Pancreas (tissue), 10 donors: Measurements from ENCODE around the gene PLXNB1. TPM values are rescaled to one million over a fixed set of nuclear protein-coding genes. Genes with fewer than 3 reads are reported as not detected.

ENCODE experiments used
- ATAC-seq, 4 donors: fragments of 200-7000 bp; cut with Tn5 transposase; one replicate each; pipeline versions ENCODE4 v1.8.0 to v1.9.1; 2020; ENCODE audit warnings: mild to moderate bottlenecking in 4 of 4, moderate library complexity in 4 of 4
- DNase-seq, 6 donors: peaks; one replicate each; pipeline ENCODE4 v3.0.0-alpha.2; 2020
- FAIRE-seq: peaks from 2 replicates; lab custom pipeline; 2012; peaks lifted over from hg19 to GRCh38; lab: Jason Lieb, UNC
- H3K27ac ChIP-seq, 4 donors: fragments of 200-600 bp; sonication (generic); 1 replicate in 3 of 4; 2 replicates in 1 of 4; pipeline versions ENCODE4 v1.5.0 to v1.8.0; 2020
- H3K27me3 ChIP-seq, 4 donors: fragments of 200-600 bp; one replicate each; pipeline ENCODE4 v1.8.0; 2021
- H3K36me3 ChIP-seq, 3 donors: fragments of 200-600 bp; sonication (generic) in 1 of 3; one replicate each; pipeline versions ENCODE4 v1.5.0 to v1.8.0; 2020 to 2021
- H3K4me1 ChIP-seq, 3 donors: fragments of 200-600 bp; one replicate each; pipeline ENCODE4 v1.8.0; 2021
- H3K4me3 ChIP-seq, 4 donors: fragments of 200-600 bp; sonication (generic) in 2 of 4; one replicate each; pipeline versions ENCODE4 v1.5.0 to v1.8.0; 2020 to 2021
- H3K9me3 ChIP-seq, 4 donors: fragments of 200-600 bp; one replicate each; pipeline ENCODE4 v1.8.0; 2021
- CTCF ChIP-seq, 4 donors: fragments of 200-600 bp; sonication (generic) in 3 of 4; IDR thresholded peaks; one replicate each; pipeline versions ENCODE4 v1.5.0 to v1.8.0; 2021; ENCODE audit warnings: antibody characterized with exemption in 4 of 4
- WGBS, 2 donors: extraction: QIAGEN DNeasy Blood & Tissue Kit; methylation state at CpG; one replicate each; pipeline ENCODE4 v1.1.7; 2013; 5-methylcytosine and 5-hydroxymethylcytosine counted together
- intact Hi-C, 3 donors: fragments of 100-400 bp; cut with DNase I; formaldehyde crosslinking; loops; one replicate each; pipeline versions ENCODE4 v1.11.1 to v1.14.2; 2022
- polyA plus RNA-seq, 2 donors: library from polyadenylated mRNA; stranded (reverse); fragments of 200-250 nt; gene quantifications; one replicate each; pipeline ENCODE4 v1.2.3, GENCODE V29; 2013
- total RNA-seq, 6 donors: library from RNA; stranded (reverse); fragmentation: NEBNext Ultra II Directional in 4 of 6; extraction: Animal tissue kit (Norgen Biotek cat#: 25700) in 4 of 6; gene quantifications; one replicate each; pipeline versions ENCODE4 v1.2.1 to v1.2.4, GENCODE V29; 2021 to 2023
- donor health status: healthy with polysubstance abuse.
- donor health status: DM: no; HTN: no; CAD: no; lungs with moderate emphysema.
- donor health status: DM: no; HTN: no; CAD: no.
- donor health status: control.
- donor health status: control.
- donor health status: Bipolar disorder and iron deficiency.
- donor health status: DM: yes; HTN: yes; CAD: no.
- donor health status: DM: no; HTN: no; CAD: no.
- donor health status: DM: no; HTN: no; CAD: no.
- donor health status: DM: yes; HTN: yes; CAD: no.

PLXNB1 gene
- total and polyA plus RNA-seq, 8 donors: 47.8 to 372 (median 74.3) TPM

- TF ChIP-seq CTCF (IDR thresholded peaks at IDR 0.05): no peak
- peak; percentile 48 to 81 (median 78) for ATAC-seq
- Histone ChIP-seq H3K27me3 (no peaks in the 10 kb centered on the region), H3K36me3 (no peaks in the 10 kb centered on the region), H3K4me1 (peaks cover 5 to 27% (median 8%) of the 10 kb centered on the region in 3 donors), H3K27ac (peak overlapping the region in 3 of 4 donors; percentile 6 to 58 (median 51)), H3K9me3 (no peaks in the 10 kb centered on the region), H3K4me3 (no peak overlapping the region)
- FAIRE-seq: no peak
- intact Hi-C loops: no loop called here
- peak; percentile 64 to 87 (median 74) for DNase-seq
Observed at GRCh38 chr3:48367201-48367600, 62.7 kb downstream of the PLXNB1 start.

- TF ChIP-seq CTCF (IDR thresholded peaks at IDR 0.05): no peak
- Histone ChIP-seq H3K4me1 (peaks cover 5 to 11% (median 8%) of the 10 kb centered on the region in 3 donors), H3K27ac (no peak overlapping the region), H3K36me3 (no peaks in the 10 kb centered on the region), H3K4me3 (no peak overlapping the region), H3K27me3 (no peaks in the 10 kb centered on the region), H3K9me3 (no peaks in the 10 kb centered on the region)
- FAIRE-seq (no peak), DNase-seq (no peak), ATAC-seq (no peak)
- WGBS, 2 donors: 56 to 63% methylated on average over 1 of the region's 1 CpG
- intact Hi-C loops: no loop called here
Observed at GRCh38 chr3:48364840-48365239, 65.0 kb downstream of the PLXNB1 start.

GRCh38 chr3:48361928-48362327 lies 68.0 kb downstream of the PLXNB1 start:
- TF ChIP-seq CTCF (IDR thresholded peaks at IDR 0.05): no peak
- Histone ChIP-seq H3K36me3 (no peaks in the 10 kb centered on the region), H3K27me3 (no peaks in the 10 kb centered on the region), H3K9me3 (no peaks in the 10 kb centered on the region), H3K4me1 (peaks cover 0 to under 1% (median 0%) of the 10 kb centered on the region in 3 donors), H3K27ac (no peak overlapping the region), H3K4me3 (no peak overlapping the region)
- ATAC-seq: no peak
- intact Hi-C loops: no loop called here
- FAIRE-seq: no peak
- DNase-seq: no peak

GRCh38 chr3:48356419-48356818 lies 73.5 kb downstream of the PLXNB1 start:
- WGBS, 2 donors: 87 to 90% methylated on average over 1 of the region's 1 CpG
- no peak overlapping the region for H3K27ac ChIP-seq
- DNase-seq (no peak), FAIRE-seq (no peak), ATAC-seq (peak in 3 of 4 donors; percentile 29 to 50 (median 46))
- H3K36me3 ChIP-seq: no peaks in the 10 kb centered on the region
- H3K4me3 ChIP-seq: no peak overlapping the region
- H3K4me1 ChIP-seq: no peaks in the 10 kb centered on the region
- no peaks in the 10 kb centered on the region for H3K27me3 ChIP-seq
- intact Hi-C loops: no loop called here
- H3K9me3 ChIP-seq: no peaks in the 10 kb centered on the region
- no peak for TF ChIP-seq CTCF (IDR thresholded peaks at IDR 0.05)

- DNase-seq: no peak
- no peak for FAIRE-seq
Observed at GRCh38 chr3:48353987-48354386, 75.9 kb downstream of the PLXNB1 start.

More at GRCh38 chr3:48353987-48354386, 75.9 kb downstream of the PLXNB1 start:
- no peak for ATAC-seq
- Histone ChIP-seq H3K4me1 (no peaks in the 10 kb centered on the region), H3K9me3 (no peaks in the 10 kb centered on the region), H3K4me3 (no peak overlapping the region), H3K27me3 (no peaks in the 10 kb centered on the region), H3K27ac (no peak overlapping the region), H3K36me3 (no peaks in the 10 kb centered on the region)
- 94 to 97% methylated on average over 4 of the region's 4 CpGs for WGBS, 2 donors
- TF ChIP-seq CTCF (IDR thresholded peaks at IDR 0.05): no peak
- intact Hi-C loops: no loop called here

Other genes starting within 250 kb of the PLXNB1 start
- 1 to 10 TPM in 1 of 6 donors, under 1 TPM in 5; 0.32 to 1.1 (median 0.79) TPM for gene CDC25A, start 241.7 kb downstream of the PLXNB1 start, total RNA-seq
- gene CDC25A, start 241.7 kb downstream of the PLXNB1 start, polyA plus RNA-seq: under 1 TPM; 0.28 to 0.30 TPM
- gene CAMP, start 206.6 kb downstream of the PLXNB1 start, total RNA-seq: not detected
- gene CAMP, start 206.6 kb downstream of the PLXNB1 start, polyA plus RNA-seq: not detected
- 1 to 10 TPM; 3.6 to 8.1 (median 4.3) TPM for gene ZNF589, start 189.0 kb downstream of the PLXNB1 start, total RNA-seq
- gene ZNF589, start 189.0 kb downstream of the PLXNB1 start, polyA plus RNA-seq: 1 to 10 TPM; 7.0 to 7.2 TPM
- gene NME6, start 128.7 kb downstream of the PLXNB1 start, total RNA-seq: 10 to 100 TPM; 12.4 to 17.3 (median 13.8) TPM
- gene NME6, start 128.7 kb downstream of the PLXNB1 start, polyA plus RNA-seq: 10 to 100 TPM; 11.6 to 14.5 TPM
- not detected for gene SPINK8, start 96.4 kb downstream of the PLXNB1 start, total RNA-seq
- not detected for gene SPINK8, start 96.4 kb downstream of the PLXNB1 start, polyA plus RNA-seq
- gene FBXW12, start 57.9 kb downstream of the PLXNB1 start, total RNA-seq: 1 to 10 TPM; 3.3 to 9.6 (median 6.2) TPM
- 1 to 10 TPM; 2.7 to 5.6 TPM for gene FBXW12, start 57.9 kb downstream of the PLXNB1 start, polyA plus RNA-seq
- gene CCDC51, start 10.0 kb upstream of the PLXNB1 start, total RNA-seq: 1 to 10 TPM; 1.6 to 4.3 (median 3.3) TPM
- 1 to 10 TPM; 2.5 to 5.8 TPM for gene CCDC51, start 10.0 kb upstream of the PLXNB1 start, polyA plus RNA-seq
- gene TMA7, start 10.2 kb upstream of the PLXNB1 start, total RNA-seq: 10 to 100 TPM; 59.0 to 83.8 (median 68.0) TPM
- gene TMA7, start 10.2 kb upstream of the PLXNB1 start, polyA plus RNA-seq: 100 to 1,000 TPM; 278 to 320 TPM
- gene ATRIP, start 16.7 kb upstream of the PLXNB1 start, total RNA-seq: 1 to 10 TPM; 2.0 to 3.4 (median 2.9) TPM
- gene ATRIP, start 16.7 kb upstream of the PLXNB1 start, polyA plus RNA-seq: 1 to 10 TPM; 4.3 to 4.8 TPM
- gene SHISA5, start 74.1 kb upstream of the PLXNB1 start, total RNA-seq: 10 to 100 TPM; 39.2 to 81.6 (median 45.3) TPM
- gene SHISA5, start 74.1 kb upstream of the PLXNB1 start, polyA plus RNA-seq: 10 to 100 TPM; 29.9 to 49.4 TPM
- gene PFKFB4, start 126.7 kb upstream of the PLXNB1 start, total RNA-seq: 10 to 100 TPM in 1 of 6 donors, 1 to 10 TPM in 5; 7.4 to 12.2 (median 8.2) TPM
- 10 to 100 TPM in 1 of 2 donors, 1 to 10 TPM in 1; 8.1 to 11.4 TPM for gene PFKFB4, start 126.7 kb upstream of the PLXNB1 start, polyA plus RNA-seq
- gene UCN2, start 133.7 kb upstream of the PLXNB1 start, total RNA-seq: not detected
- under 1 TPM in 1 of 2 donors, not detected in 1; 0.19 TPM for gene UCN2, start 133.7 kb upstream of the PLXNB1 start, polyA plus RNA-seq
- 1 to 10 TPM in 2 of 6 donors, under 1 TPM in 4; 0.41 to 3.2 (median 0.79) TPM for gene COL7A1, start 165.2 kb upstream of the PLXNB1 start, total RNA-seq
- 10 to 100 TPM in 1 of 2 donors, 1 to 10 TPM in 1; 9.9 to 12.6 TPM for gene COL7A1, start 165.2 kb upstream of the PLXNB1 start, polyA plus RNA-seq
- gene UQCRC1, start 179.6 kb upstream of the PLXNB1 start, total RNA-seq: 100 to 1,000 TPM in 3 of 6 donors, 10 to 100 TPM in 3; 78.6 to 113 (median 97.4) TPM
- 100 to 1,000 TPM in 1 of 2 donors, 10 to 100 TPM in 1; 89.5 to 110 TPM for gene UQCRC1, start 179.6 kb upstream of the PLXNB1 start, polyA plus RNA-seq
- gene TMEM89, start 191.7 kb upstream of the PLXNB1 start, total RNA-seq: not detected
- gene TMEM89, start 191.7 kb upstream of the PLXNB1 start, polyA plus RNA-seq: not detected
- 10 to 100 TPM in 2 of 6 donors, 1 to 10 TPM in 4; 6.2 to 15.9 (median 8.9) TPM for gene SLC26A6, start 205.4 kb upstream of the PLXNB1 start, total RNA-seq
- 10 to 100 TPM; 25.2 to 32.1 TPM for gene SLC26A6, start 205.4 kb upstream of the PLXNB1 start, polyA plus RNA-seq
- 1 to 10 TPM in 4 of 6 donors, under 1 TPM in 2; 0.51 to 1.8 (median 1.1) TPM for gene CELSR3, start 232.8 kb upstream of the PLXNB1 start, total RNA-seq
- gene CELSR3, start 232.8 kb upstream of the PLXNB1 start, polyA plus RNA-seq: 10 to 100 TPM in 1 of 2 donors, 1 to 10 TPM in 1; 6.3 to 13.9 TPM